ENCODE data around the gene PRPF40A.

- no peak for TF ChIP-seq EZH2 (IDR thresholded peaks at IDR 0.05)
- TF ChIP-seq POLR2AphosphoS5 (IDR thresholded peaks at IDR 0.05; ENCODE audit: borderline replicate concordance, low read depth, low read length) = no peak
- TF ChIP-seq FOXP2 (optimal IDR thresholded peaks at IDR 0.05; ENCODE audit: control extremely low read depth, extremely low read length, insufficient read depth) = no peak
These were observed 61.4 kb downstream of the PRPF40A start for GRCh38 chr2:152655880-152656279.
